HG03045 (cell line): ENCODE data around the gene LGALS3.

Experiments
- ATAC-seq: cut with Tn5 transposase; IDR thresholded peaks from one replicate; pipeline ENCODE4 v1.9.1; 2021; ENCODE audit warnings: mild to moderate bottlenecking, moderate library complexity; ENCODE audit not compliant: unreplicated experiment

Gene LGALS3

GRCh38 chr14:55130196-55130550 is 1.1 kb downstream of the LGALS3 start:
- ATAC-seq, result no peak

GRCh38 chr14:55131370-55132137 is 2.5 kb downstream of the LGALS3 start:
- no peak for ATAC-seq

- ATAC-seq, result no peak
These were observed 4.4 kb downstream of the LGALS3 start for GRCh38 chr14:55133416-55133815.

GRCh38 chr14:55136241-55136640 is 7.2 kb downstream of the LGALS3 start:
- ATAC-seq, result no peak

- ATAC-seq, result no peak
These were observed 8.1 kb downstream of the LGALS3 start for GRCh38 chr14:55136885-55137786.

GRCh38 chr14:55138091-55138490 is 9.0 kb downstream of the LGALS3 start:
- no peak for ATAC-seq

GRCh38 chr14:55139141-55139540 is 10.1 kb downstream of the LGALS3 start:
- no peak for ATAC-seq

- ATAC-seq, result no peak
These were observed 10.9 kb downstream of the LGALS3 start for GRCh38 chr14:55139696-55140509.

- no peak for ATAC-seq
These were observed 12.8 kb downstream of the LGALS3 start for GRCh38 chr14:55141825-55142224.

- ATAC-seq, result no peak
These were observed 13.4 kb downstream of the LGALS3 start for GRCh38 chr14:55142466-55142865.

GRCh38 chr14:55146425-55146824 is 17.4 kb downstream of the LGALS3 start:
- ATAC-seq, result no peak

GRCh38 chr14:55151601-55152000 is 22.5 kb downstream of the LGALS3 start:
- no peak for ATAC-seq

GRCh38 chr14:55152052-55152753 is 23.2 kb downstream of the LGALS3 start:
- ATAC-seq, result no peak

- ATAC-seq, result no peak
These were observed 24.9 kb downstream of the LGALS3 start for GRCh38 chr14:55153951-55154350.

GRCh38 chr14:55157080-55157479 is 28.0 kb downstream of the LGALS3 start:
- ATAC-seq, result no peak

GRCh38 chr14:55158412-55158811 is 29.4 kb downstream of the LGALS3 start:
- no peak for ATAC-seq

- ATAC-seq, result no peak
These were observed 31.9 kb downstream of the LGALS3 start for GRCh38 chr14:55160989-55161388.

- ATAC-seq, result no peak
These were observed 41.5 kb downstream of the LGALS3 start for GRCh38 chr14:55170526-55170925.

GRCh38 chr14:55180006-55180405 is 51.0 kb downstream of the LGALS3 start:
- ATAC-seq, result no peak

GRCh38 chr14:55180434-55180833 is 51.4 kb downstream of the LGALS3 start:
- peak; percentile 77 for ATAC-seq
